Fibroblast of mammary gland (primary cell): ENCODE results near the gene GIMAP4.
"Not testable (repeated sequence)": the region's sequence is repeated elsewhere in the genome, so short reads cannot be mapped to it uniquely, and the experiment has no call there.

Experiments used
- DNase-seq: peaks from one replicate; pipeline ENCODE4 v3.0.0-alpha.2; 2010; ENCODE audit warnings: low read depth
- H3K4me3 ChIP-seq: 2 replicates; pipeline ENCODE4 v1.5.1; 2011; ENCODE audit warnings: low read depth, mild to moderate bottlenecking, low read length, moderate library complexity; ENCODE audit not compliant: control insufficient read depth
- CTCF ChIP-seq: conservative IDR thresholded peaks from 2 replicates; pipeline ENCODE4 v1.5.1; 2011; ENCODE audit warnings: low read depth, low read length, inconsistent platforms; ENCODE audit not compliant: control insufficient read depth, insufficient read depth

GIMAP4 gene

GRCh38 chr7:150566572-150566971 is 618 bp upstream of the GIMAP4 start:
- DNase-seq = no peak
- TF ChIP-seq CTCF = no peak
- no peak overlapping the region for H3K4me3 ChIP-seq

DNA sequence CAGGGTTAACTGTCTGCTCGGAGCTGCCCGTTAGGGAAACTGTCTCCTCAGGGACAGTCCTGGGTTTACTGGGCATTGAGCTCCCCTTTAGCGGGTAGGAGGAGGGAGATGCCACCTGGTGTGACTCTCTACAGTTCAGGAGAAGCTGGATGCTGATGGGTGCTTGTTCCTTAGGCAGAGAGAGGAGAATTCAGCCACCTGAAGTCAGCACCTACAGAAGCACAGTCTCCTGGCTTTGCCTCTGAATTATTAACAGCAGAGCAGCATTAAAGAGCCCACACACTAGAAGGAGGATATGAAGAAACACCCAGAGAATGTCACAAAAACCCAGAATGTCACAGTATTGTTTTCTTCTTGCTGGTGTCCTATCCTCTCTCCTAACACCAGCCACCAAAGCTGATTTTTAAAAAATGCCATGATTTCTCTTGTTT is 696 bp downstream of the GIMAP4 start:
- TF ChIP-seq CTCF = no peak
- DNase-seq = no peak
- no peak overlapping the region for H3K4me3 ChIP-seq

DNA sequence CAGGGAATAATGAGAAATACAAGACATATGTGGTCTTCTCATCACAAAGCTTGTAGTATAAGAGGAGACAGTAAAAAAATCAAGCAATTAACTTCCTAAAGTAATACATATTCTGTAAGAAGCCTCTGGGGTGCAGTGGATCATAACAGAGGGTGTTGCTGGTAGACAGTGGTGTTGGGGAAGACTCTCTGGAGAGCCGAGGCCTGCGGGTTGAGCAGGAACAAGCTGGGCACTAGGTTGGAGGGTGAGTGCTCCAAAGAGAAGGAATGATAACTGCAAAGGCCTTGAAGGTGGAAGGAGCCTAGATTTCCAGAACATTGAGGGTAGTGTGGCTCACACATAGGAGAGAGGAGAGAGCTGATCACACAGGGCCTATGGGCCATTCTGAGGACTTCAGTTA is 1.5 kb downstream of the GIMAP4 start:
- TF ChIP-seq CTCF = no peak
- no peak overlapping the region for H3K4me3 ChIP-seq
- no peak for DNase-seq

GRCh38 chr7:150569245-150569955 is 2.2 kb downstream of the GIMAP4 start:
- no peak for DNase-seq
- TF ChIP-seq CTCF = no peak
- no peak overlapping the region for H3K4me3 ChIP-seq

GRCh38 chr7:150570556-150571465 is 3.6 kb downstream of the GIMAP4 start:
- no peak for DNase-seq
- no peak for TF ChIP-seq CTCF
- H3K4me3 ChIP-seq = no peak overlapping the region

DNA sequence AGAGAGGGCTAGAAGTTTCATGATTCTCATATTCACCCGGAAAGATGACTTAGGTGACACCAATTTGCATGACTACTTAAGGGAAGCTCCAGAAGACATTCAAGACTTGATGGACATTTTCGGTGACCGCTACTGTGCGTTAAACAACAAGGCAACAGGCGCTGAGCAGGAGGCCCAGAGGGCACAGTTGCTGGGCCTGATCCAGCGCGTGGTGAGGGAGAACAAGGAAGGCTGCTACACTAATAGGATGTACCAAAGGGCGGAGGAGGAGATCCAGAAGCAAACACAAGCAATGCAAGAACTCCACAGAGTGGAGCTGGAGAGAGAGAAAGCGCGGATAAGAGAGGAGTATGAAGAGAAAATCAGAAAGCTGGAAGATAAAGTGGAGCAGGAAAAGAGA is 5.3 kb downstream of the GIMAP4 start:
- no peak overlapping the region for H3K4me3 ChIP-seq
- no peak for DNase-seq
- TF ChIP-seq CTCF = no peak

DNA sequence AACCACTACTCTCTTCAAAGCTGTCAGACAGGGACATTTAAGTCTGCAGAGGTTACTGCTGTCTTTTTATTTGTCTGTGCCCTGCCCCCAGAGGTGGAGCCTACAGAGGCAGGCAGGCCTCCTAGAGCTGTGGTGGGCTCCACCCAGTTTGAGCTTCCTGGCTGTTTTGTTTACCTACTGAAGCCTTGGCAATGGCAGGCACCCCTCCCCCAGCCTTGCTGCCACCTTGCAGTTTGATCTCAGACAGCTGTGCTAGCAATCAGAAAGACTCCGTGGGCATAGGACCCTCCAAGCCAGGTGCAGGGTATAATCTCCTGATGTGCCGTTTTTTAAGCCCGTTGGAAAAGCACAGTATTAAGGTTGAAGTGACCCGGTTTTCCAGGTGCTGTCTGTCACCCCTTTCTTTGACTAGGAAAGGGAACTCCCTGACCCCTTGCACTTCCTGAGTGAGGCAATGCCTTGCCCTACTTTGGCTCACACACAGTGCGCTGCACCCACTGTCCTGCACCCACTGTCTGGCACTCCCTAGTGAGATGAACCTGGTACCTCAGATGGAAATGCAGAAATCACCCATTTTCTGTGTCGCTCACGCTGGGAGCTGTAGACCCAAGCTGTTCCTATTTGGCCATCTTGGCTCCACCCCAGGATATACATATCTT is 12.9 kb downstream of the GIMAP4 start:
- DNase-seq, H3K4me3 ChIP-seq: not testable (repeated sequence)
